HL-60 (cell line): ENCODE results near the gene GNAS.

Experiments
- CTCF ChIP-seq: IDR thresholded peaks from one replicate; pipeline ENCODE4 v1.5.1; 2011; ENCODE audit warnings: low read length, control low read depth, inconsistent platforms; ENCODE audit not compliant: insufficient read depth
- REST ChIP-seq: IDR thresholded peaks from 2 replicates; pipeline ENCODE4 v1.6.1; 2012; ENCODE audit warnings: low read depth; ENCODE audit not compliant: insufficient replicate concordance

- TF ChIP-seq REST (no peak), CTCF (no peak)
These were observed 49.2 kb downstream of the GNAS start for GRCh38 chr20:58901488-58902402.
